Measurements from ENCODE around the gene SERTAD2.
A peak's percentile ranks its signal among the peaks of the same experiment; 100 is the strongest.

Gene SERTAD2

GRCh38 chr2:64686283-64686956 is 32.7 kb upstream of the SERTAD2 start:
- Histone ChIP-seq H3K9me3 (ENCODE audit: control insufficient read depth, low read length) (no peaks in the 10 kb centered on the region), H3K36me3 (ENCODE audit: control insufficient read depth, insufficient read depth, low read length, severe bottlenecking) (no peaks in the 10 kb centered on the region), H3K9ac (ENCODE audit: low read length) (no peak overlapping the region), H3K27me3 (replicated peaks; ENCODE audit: control insufficient read depth, insufficient read depth, low read length) (no peaks in the 10 kb centered on the region), H3K4me1 (ENCODE audit: control insufficient read depth, insufficient read depth, low read length) (peaks cover 32% of the 10 kb centered on the region), H3K4me3 (ENCODE audit: low read length) (no peak overlapping the region)
- DNase-seq (ENCODE audit: low read depth): no peak

GRCh38 chr2:64685430-64685829 is 31.7 kb upstream of the SERTAD2 start:
- peak overlapping the region; percentile 23 for H3K4me3 ChIP-seq (ENCODE audit: low read length)
- peak; percentile 70 for DNase-seq (ENCODE audit: low read depth)

GRCh38 chr2:64683771-64684510 is 30.2 kb upstream of the SERTAD2 start:
- Histone ChIP-seq H3K27me3 (replicated peaks; ENCODE audit: control insufficient read depth, insufficient read depth, low read length) (no peaks in the 10 kb centered on the region), H3K36me3 (ENCODE audit: control insufficient read depth, insufficient read depth, low read length, severe bottlenecking) (no peaks in the 10 kb centered on the region), H3K4me3 (ENCODE audit: low read length) (no peak overlapping the region), H3K9me3 (ENCODE audit: control insufficient read depth, low read length) (no peaks in the 10 kb centered on the region), H3K9ac (ENCODE audit: low read length) (no peak overlapping the region), H3K4me1 (ENCODE audit: control insufficient read depth, insufficient read depth, low read length) (peaks cover 35% of the 10 kb centered on the region)
- no peak for DNase-seq (ENCODE audit: low read depth)

More at GRCh38 chr2:64685430-64685829, 31.7 kb upstream of the SERTAD2 start:
- no peaks in the 10 kb centered on the region for H3K9me3 ChIP-seq (ENCODE audit: control insufficient read depth, low read length)
- H3K27me3 ChIP-seq (replicated peaks; ENCODE audit: control insufficient read depth, insufficient read depth, low read length): no peaks in the 10 kb centered on the region
- H3K4me1 ChIP-seq (ENCODE audit: control insufficient read depth, insufficient read depth, low read length): peaks cover 32% of the 10 kb centered on the region
- no peak overlapping the region for H3K9ac ChIP-seq (ENCODE audit: low read length)
- H3K36me3 ChIP-seq (ENCODE audit: control insufficient read depth, insufficient read depth, low read length, severe bottlenecking): no peaks in the 10 kb centered on the region

DNA sequence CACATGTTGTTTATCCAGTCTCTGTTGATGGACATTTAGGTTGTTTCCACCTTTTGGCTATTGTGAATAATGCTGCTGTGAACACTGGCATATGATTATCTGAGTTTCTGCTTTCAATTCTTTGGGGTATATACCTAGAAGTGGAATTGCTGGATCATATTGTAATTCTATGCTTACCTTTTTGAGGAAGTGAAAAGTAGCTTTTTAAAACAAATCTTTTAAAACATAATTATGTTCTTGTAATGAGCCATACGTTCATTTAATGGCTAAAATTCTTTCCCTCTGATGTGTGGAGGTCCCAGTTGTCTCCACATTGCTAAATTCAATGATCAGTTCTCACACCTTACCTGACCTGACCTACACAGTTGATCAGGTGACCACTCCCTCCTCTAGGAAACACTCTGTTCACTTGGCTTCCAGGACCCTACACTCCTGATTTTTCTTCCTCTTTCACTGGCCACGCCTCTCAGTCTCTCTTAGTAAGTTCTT is 27.8 kb upstream of the SERTAD2 start:
- H3K36me3 ChIP-seq (ENCODE audit: control insufficient read depth, insufficient read depth, low read length, severe bottlenecking): no peaks in the 10 kb centered on the region
- H3K9ac ChIP-seq (ENCODE audit: low read length): no peak overlapping the region
- DNase-seq (ENCODE audit: low read depth): no peak

GRCh38 chr2:64679673-64680425 is 26.1 kb upstream of the SERTAD2 start:
- H3K4me3 ChIP-seq (ENCODE audit: low read length): no peak overlapping the region
- peaks cover 22% of the 10 kb centered on the region for H3K4me1 ChIP-seq (ENCODE audit: control insufficient read depth, insufficient read depth, low read length)
- no peak for DNase-seq (ENCODE audit: low read depth)
- peak overlapping the region; percentile 16 for H3K9ac ChIP-seq (ENCODE audit: low read length)
- no peaks in the 10 kb centered on the region for H3K36me3 ChIP-seq (ENCODE audit: control insufficient read depth, insufficient read depth, low read length, severe bottlenecking)
- no peaks in the 10 kb centered on the region for H3K9me3 ChIP-seq (ENCODE audit: control insufficient read depth, low read length)
- H3K27me3 ChIP-seq (replicated peaks; ENCODE audit: control insufficient read depth, insufficient read depth, low read length): no peaks in the 10 kb centered on the region

More for the DNA sequence above, 27.8 kb upstream of the SERTAD2 start:
- H3K4me1 ChIP-seq (ENCODE audit: control insufficient read depth, insufficient read depth, low read length): peaks cover 37% of the 10 kb centered on the region
- H3K27me3 ChIP-seq (replicated peaks; ENCODE audit: control insufficient read depth, insufficient read depth, low read length): no peaks in the 10 kb centered on the region
- no peaks in the 10 kb centered on the region for H3K9me3 ChIP-seq (ENCODE audit: control insufficient read depth, low read length)
- H3K4me3 ChIP-seq (ENCODE audit: low read length): no peak overlapping the region

DNA sequence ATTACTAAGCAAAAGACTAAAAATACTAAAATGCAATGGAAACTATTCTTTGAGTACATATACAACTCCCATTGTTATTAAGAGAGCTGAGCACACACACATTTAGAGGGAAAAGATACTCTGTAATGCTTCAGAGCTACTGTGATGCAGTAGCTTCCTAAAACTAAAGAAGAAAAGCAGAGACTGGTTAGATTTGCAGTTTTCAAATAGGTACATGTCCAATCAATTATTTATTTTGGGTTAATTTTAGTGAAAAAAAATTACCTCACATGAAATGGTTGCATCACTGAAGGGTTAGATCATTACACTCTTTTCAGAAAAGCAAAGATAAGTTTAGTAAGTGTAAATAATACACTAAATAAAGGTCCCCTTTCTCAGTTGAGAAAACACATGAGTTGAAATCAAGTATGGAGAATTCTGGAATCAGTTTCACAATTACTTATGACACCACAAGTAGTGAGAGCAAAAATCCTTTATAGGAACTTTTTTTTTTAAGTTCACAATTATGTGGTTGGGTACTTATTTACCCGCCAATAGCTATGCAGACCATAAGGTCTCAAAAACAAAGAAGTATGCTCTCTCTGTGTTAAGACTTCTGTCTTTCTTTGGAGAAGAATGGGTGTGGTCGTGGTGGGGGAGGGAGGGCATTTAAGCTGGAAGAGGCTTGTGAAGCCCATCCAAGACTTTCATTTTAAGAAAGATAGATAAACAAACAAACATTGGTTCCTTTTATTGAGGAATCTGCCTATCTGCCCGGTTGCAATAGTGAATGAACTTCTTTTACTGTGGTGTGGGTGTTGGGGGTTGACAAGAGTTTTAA is 25.3 kb upstream of the SERTAD2 start:
- H3K36me3 ChIP-seq (ENCODE audit: control insufficient read depth, insufficient read depth, low read length, severe bottlenecking): no peaks in the 10 kb centered on the region
- DNase-seq (ENCODE audit: low read depth): no peak
- peak overlapping the region; percentile 32 for H3K4me3 ChIP-seq (ENCODE audit: low read length)
- no peaks in the 10 kb centered on the region for H3K27me3 ChIP-seq (replicated peaks; ENCODE audit: control insufficient read depth, insufficient read depth, low read length)
- H3K9me3 ChIP-seq (ENCODE audit: control insufficient read depth, low read length): no peaks in the 10 kb centered on the region
- peaks cover 19% of the 10 kb centered on the region for H3K4me1 ChIP-seq (ENCODE audit: control insufficient read depth, insufficient read depth, low read length)
- peak overlapping the region; percentile 16 for H3K9ac ChIP-seq (ENCODE audit: low read length)

GRCh38 chr2:64677530-64677929 is 23.8 kb upstream of the SERTAD2 start:
- Histone ChIP-seq H3K27me3 (replicated peaks; ENCODE audit: control insufficient read depth, insufficient read depth, low read length) (no peaks in the 10 kb centered on the region), H3K9ac (ENCODE audit: low read length) (no peak overlapping the region), H3K4me3 (ENCODE audit: low read length) (no peak overlapping the region), H3K4me1 (ENCODE audit: control insufficient read depth, insufficient read depth, low read length) (peaks cover 19% of the 10 kb centered on the region), H3K9me3 (ENCODE audit: control insufficient read depth, low read length) (no peaks in the 10 kb centered on the region), H3K36me3 (ENCODE audit: control insufficient read depth, insufficient read depth, low read length, severe bottlenecking) (no peaks in the 10 kb centered on the region)
- DNase-seq (ENCODE audit: low read depth): no peak

DNA sequence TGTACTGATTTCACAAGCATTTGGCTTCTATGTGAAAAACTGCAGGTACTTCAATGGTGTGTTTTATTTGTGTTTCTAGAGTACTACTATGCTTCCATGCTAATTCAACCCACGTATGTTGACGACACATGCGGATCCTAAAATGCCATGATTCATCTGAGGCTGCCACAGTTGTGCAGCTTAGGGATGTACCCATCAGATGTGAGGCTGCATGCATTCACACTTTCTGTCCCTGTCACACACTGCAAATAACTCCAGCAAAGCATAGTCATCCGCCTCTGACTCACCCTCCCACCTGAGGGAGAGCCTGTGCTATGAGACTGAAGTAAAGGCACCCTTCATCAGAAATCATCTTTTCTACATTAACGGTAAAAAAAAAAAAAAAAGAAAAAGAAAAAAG is 22.1 kb upstream of the SERTAD2 start:
- no peaks in the 10 kb centered on the region for H3K9me3 ChIP-seq (ENCODE audit: control insufficient read depth, low read length)
- no peaks in the 10 kb centered on the region for H3K27me3 ChIP-seq (replicated peaks; ENCODE audit: control insufficient read depth, insufficient read depth, low read length)
- H3K4me3 ChIP-seq (ENCODE audit: low read length): no peak overlapping the region
- no peaks in the 10 kb centered on the region for H3K36me3 ChIP-seq (ENCODE audit: control insufficient read depth, insufficient read depth, low read length, severe bottlenecking)
- no peak overlapping the region for H3K9ac ChIP-seq (ENCODE audit: low read length)
- H3K4me1 ChIP-seq (ENCODE audit: control insufficient read depth, insufficient read depth, low read length): peaks cover 19% of the 10 kb centered on the region
- no peak for DNase-seq (ENCODE audit: low read depth)

GRCh38 chr2:64672708-64673107 is 19.0 kb upstream of the SERTAD2 start:
- no peaks in the 10 kb centered on the region for H3K9me3 ChIP-seq (ENCODE audit: control insufficient read depth, low read length)
- H3K9ac ChIP-seq (ENCODE audit: low read length): no peak overlapping the region
- H3K36me3 ChIP-seq (ENCODE audit: control insufficient read depth, insufficient read depth, low read length, severe bottlenecking): no peaks in the 10 kb centered on the region
- no peaks in the 10 kb centered on the region for H3K27me3 ChIP-seq (replicated peaks; ENCODE audit: control insufficient read depth, insufficient read depth, low read length)
- H3K4me1 ChIP-seq (ENCODE audit: control insufficient read depth, insufficient read depth, low read length): no peaks in the 10 kb centered on the region
- H3K4me3 ChIP-seq (ENCODE audit: low read length): no peak overlapping the region
- DNase-seq (ENCODE audit: low read depth): no peak

- H3K4me1 ChIP-seq (ENCODE audit: control insufficient read depth, insufficient read depth, low read length): no peaks in the 10 kb centered on the region
- no peaks in the 10 kb centered on the region for H3K9me3 ChIP-seq (ENCODE audit: control insufficient read depth, low read length)
- H3K27me3 ChIP-seq (replicated peaks; ENCODE audit: control insufficient read depth, insufficient read depth, low read length): no peaks in the 10 kb centered on the region
- no peaks in the 10 kb centered on the region for H3K36me3 ChIP-seq (ENCODE audit: control insufficient read depth, insufficient read depth, low read length, severe bottlenecking)
- no peak overlapping the region for H3K4me3 ChIP-seq (ENCODE audit: low read length)
- no peak overlapping the region for H3K9ac ChIP-seq (ENCODE audit: low read length)
- no peak for DNase-seq (ENCODE audit: low read depth)
Measured at GRCh38 chr2:64670047-64670446, 16.3 kb upstream of the SERTAD2 start.

All from adipocyte (in vitro differentiated cells).